ENCODE results near the gene SAMD9.
A peak's percentile ranks its signal among the peaks of the same experiment; 100 is the strongest.
"Not testable (repeated sequence)": the region's sequence is repeated elsewhere in the genome, so short reads cannot be mapped to it uniquely, and the experiment has no call there.

SAMD9 gene

DNA sequence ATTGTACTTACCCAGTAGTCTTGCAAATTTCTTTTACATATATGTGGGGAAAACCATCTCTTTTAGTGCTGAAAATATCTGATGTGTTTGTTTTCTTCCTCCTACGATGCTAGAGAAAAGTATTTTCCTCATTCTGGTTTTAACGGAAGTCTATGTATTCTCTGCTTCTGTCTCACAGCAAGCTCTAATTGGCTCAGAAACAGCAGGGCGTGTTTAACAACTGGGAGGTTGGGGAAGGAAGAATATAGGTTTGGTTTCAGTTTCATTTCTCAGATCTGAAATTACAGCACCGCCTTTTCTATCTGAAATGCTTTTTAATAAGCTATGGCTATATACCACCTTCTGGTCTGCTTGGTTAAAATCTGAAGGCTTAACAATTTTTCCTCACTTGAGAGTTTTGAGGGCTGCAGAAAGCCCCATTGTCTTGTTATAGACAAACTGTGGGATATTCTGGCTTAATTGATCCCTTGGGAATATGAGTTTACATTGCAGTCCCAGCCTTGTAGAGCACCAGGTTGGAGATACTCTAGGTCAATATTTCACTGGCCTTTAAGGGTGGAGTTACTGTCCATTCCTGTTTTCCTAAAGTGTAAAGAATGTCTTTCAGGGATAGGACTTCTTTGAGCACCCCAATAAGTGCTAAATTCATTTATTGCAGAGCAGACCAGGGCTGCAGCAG, at the start of gene SAMD9:
TSS of gene SAMD9 (minus strand) at position 128 of the 679 bp plus-strand sequence. CDS start 11,882 bp downstream, outside the sequence.
- peak; percentile 97 for DNase-seq

DNA sequence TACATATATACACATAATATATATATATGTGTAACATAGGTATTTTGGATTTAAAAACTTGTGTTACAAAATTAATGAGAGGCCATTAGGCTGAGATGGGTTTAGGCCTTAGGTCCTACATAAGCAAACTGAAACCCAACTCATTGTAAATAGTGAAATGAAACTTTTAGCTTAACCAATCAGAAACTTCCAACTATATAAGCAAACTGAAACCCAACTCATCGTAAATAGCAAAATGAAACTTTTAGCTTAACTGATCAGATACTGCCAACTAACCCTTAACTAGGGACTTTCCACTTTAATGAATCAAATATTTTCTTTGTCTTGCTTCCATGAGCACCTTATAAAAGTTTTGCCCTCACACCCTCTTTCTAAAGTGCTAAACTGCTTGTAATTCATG, 47.7 kb upstream of the SAMD9 start:
- DNase-seq: peak; percentile 92

DNA sequence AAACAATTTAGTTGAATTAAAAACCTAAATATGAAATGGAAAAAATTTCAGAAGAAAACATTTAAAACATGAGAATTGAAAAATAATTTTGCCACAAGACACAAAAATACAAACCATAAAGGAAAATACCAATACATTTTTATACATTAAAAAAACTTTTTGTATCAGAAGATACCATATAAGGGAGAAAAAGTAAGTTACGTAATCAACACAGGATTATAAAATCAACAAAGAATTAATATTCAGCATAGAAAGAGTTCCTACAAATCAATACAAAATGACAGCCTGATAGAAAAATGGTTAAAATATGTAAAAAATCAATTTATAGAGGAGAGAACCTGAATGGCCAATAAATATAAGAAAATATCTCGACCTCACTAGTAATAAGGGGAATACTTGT, 47.0 kb upstream of the SAMD9 start:
- no peak for DNase-seq

DNA sequence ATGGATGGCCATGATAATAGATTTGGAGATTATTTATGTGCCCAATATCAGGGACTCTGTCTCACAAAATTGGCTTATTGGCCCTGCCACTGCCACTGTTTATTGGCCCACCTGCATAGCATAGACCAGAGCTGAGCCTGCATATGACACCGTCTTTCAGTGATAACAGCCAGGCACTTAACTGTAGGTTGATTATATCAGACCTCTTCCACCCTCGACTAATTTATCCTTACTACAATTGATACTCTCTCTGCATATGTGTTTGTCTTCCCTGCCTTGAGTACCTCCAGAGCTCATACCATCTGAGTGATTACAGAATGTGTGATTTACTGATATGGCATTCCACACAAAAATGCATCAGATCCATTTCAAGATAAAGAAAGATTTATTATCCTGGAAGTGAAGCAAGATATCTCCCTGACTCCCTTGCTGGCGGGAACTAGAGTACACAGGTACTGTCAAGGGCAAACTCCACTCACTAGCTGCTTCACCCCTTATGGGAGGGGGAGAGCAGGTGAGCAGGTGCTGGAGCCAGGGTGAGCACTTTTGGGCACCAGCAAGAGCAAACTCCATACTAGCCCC, 43.5 kb upstream of the SAMD9 start:
- no peak for DNase-seq

DNA sequence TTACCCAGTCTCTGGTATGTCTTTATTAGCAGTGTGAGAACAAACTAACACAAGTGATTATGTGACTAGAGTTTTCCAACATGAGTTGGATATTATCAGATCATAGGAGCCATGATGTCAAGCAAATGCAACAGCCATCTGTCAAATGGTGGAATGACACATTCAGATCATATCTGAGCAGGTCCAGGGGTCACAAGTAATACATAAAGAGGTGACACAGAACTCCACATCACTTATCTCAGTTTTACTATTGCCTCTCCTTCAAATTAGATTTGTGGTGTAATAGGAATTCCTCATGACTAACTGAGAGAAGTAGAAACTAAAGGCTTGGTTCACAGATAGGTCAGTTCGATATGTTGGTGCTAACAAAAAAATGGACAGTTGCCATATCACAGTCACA, 42.6 kb upstream of the SAMD9 start:
- DNase-seq: no peak

DNA sequence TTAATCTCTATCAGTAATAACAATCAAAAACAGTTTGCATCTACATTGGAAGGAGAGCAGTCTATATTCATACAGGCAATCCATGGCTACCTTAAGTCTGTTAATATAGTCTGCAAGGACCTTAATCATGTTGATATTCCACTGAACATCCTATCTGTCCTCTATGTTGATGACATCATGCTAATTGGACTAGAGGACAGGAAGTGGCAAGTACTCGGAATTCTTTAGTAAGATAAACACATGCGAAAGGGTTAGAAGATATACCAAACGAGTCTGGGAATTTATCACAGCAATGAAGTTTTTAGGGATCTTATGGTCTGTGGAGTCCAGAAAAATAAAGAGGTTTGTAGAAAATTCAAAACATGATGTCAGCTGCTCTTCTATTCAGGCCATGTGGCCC, 41.7 kb upstream of the SAMD9 start:
- DNase-seq: no peak

DNA sequence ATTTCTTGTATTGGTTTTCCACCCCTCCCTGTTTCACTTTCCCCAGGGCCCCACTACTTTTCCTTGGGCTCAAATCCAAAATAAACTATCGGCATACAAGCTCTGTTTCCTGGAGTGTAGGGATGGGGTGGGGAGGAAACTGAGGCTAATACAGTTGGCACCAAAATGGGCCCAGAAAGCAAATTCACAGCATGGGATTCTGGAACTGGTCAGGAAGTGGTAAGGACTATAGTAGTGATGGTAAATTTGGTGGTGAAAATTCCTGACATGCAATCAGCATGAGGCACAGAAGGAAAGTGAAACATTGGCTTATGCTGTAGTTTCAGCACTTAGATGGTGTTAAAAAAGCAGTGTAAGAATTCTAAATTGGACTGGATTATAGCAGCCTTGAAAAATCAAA, 39.1 kb upstream of the SAMD9 start:
- DNase-seq: no peak

DNA sequence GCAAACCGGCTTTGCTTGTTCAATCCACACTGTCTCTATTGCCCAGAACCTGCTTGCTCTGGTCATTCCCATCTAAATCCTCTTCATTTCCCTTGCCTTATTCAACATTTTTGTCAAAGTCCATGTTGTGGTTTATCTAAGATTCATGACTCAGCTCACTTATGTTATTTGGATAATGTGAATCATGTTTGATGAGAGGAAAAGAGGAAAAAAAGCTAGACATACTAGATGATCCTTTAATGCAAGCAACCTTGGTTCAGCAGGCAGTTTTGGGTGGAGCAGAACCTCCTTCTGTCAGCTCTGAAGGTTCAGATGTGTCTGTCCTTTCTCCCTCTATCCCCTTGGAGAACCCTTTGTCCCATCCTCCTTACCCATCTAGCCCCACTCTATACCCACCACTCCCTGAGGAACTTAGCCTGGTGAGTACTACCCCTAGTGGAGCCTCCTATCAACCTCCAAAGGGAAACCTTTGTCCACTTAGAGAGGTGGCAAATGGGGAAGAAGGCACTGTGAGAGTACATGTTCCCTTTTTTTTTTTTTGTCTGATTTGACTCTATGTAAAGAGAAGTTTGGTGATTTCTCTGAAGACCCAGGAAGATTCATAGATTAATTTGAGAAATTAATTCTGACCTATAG, 32.5 kb upstream of the SAMD9 start:
- DNase-seq: peak; percentile 63

DNA sequence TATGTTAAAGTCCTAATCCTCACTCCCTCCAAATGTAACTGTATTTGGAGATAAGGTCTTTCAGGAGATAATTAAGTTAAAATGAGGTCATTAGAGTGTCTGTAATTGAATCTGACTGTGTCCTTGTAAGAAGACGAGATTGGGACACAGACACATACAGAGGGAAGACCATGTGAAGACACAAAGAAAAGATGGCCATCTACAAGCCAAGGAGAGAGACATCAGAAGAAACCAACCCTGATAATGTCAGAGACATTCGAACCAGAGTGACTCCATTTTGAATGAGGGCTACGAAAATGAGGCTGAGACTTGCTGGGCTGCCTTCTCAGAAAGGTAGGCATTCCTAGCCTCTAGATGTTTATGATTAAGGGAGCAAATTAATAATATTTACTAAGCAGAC, 30.9 kb upstream of the SAMD9 start:
- no peak for DNase-seq

DNA sequence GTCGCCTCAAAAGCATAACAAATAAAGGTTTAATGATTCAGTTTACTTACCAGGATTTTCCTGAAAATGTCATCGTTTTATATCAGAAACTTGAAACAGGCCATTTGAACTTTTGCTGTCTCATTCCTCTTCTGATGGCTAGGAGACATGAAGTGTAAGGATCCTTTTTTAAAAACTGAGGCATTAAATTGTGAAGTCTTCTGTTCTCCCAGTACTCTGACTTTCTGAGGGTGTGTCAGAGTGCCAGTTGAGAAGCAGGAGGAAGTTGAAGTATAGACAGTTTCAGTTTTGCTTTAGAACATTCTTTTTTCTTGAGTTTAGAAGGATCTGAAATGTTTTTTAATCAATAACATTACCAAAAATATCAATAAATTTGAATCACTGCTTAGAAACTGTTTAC, 30.4 kb upstream of the SAMD9 start, which contains the start of gene SAMD9L:
TSS of gene SAMD9L (minus strand) at position 242 of the 400 bp plus-strand sequence. CDS start 12,414 bp downstream, outside the sequence.
- peak; percentile 83 for DNase-seq

DNA sequence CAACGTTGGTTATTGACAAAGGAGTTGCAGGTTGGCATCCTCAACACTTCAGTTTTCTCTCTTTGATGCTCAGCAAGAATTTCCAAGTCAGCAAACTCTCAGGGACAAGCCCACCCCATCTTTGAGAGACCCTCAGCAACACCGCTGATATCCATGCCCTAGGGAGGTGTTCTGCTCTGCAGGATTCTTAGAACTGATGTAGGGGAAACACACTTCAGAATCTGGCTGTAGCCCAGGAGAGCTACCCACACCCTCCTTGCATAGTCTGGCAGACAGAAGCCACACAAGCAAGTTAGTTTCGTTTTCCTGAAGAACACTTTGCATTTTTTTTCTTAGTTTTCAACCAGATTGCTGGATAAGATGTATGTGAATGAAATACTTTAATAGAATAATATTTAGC, 29.6 kb upstream of the SAMD9 start:
- peak; percentile 75 for DNase-seq

DNA sequence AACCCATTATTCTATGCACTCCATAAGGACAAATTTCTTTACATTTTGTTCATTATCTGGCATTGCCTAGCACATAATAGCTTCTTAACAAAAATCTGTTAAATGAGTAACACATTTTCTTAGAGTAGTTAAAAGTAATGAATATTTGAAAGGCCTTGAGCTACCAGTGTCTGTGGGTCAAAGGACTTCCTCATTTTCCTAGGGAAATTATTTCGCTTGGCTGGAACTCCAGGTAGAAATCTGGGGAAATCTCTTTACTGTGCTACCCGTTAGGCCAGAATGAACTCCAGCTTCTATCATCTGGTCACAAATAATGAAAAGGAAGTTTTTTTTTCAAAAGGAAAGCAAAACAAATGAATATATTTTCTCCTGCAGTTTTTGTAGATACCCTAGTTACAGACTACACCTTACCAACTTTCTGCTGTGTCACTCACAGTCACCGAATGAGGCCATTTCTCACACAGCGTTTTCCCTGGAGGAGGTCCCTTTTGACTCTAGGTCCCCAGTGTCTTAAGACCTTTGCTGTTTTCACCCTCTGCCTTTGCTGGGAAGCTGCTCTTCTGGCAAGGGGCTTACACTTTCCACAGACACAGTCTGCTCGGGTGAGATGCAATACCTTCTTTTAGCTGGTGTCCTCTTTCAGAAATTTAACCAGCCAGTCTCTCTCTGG, 28.8 kb upstream of the SAMD9 start:
- peak; percentile 67 for DNase-seq

DNA sequence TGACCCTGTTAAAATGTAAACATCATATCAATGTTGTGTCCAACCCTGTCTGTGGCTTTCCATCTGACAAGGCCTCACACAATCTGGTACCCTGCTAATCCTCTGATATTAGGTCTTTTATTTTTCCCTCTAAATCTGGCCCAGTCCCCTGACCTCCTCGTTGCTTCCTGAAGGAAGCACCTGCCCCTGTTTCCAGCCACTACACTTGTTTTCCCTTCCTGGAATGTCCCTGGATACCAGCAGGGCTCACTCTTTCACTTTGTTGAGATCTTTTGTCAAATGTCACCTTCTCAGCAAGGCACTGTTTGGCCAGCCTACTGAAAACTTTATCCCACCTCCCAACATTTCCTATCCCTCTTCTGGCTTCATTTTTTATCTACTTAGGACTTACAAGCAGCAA, 28.3 kb upstream of the SAMD9 start:
- DNase-seq: no peak

DNA sequence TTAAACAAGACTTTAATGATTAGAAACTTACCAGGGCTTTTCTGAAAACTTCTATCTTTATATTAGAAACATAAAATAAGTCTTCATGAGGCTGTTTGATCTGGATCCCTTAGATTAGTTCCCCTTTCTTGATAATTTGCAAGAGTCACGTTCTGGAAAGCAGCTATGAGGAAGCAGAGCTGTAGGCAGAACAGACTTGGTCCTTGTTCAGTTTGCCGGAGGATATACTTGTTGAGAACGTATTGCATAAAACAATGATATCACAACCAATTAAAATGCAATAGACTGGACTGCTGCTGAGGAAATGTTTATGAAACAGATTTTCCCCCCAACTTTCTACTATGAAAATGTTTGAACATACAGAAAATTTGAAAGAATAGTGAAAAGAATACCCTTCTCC, 27.6 kb upstream of the SAMD9 start:
- DNase-seq: peak; percentile 87

DNA sequence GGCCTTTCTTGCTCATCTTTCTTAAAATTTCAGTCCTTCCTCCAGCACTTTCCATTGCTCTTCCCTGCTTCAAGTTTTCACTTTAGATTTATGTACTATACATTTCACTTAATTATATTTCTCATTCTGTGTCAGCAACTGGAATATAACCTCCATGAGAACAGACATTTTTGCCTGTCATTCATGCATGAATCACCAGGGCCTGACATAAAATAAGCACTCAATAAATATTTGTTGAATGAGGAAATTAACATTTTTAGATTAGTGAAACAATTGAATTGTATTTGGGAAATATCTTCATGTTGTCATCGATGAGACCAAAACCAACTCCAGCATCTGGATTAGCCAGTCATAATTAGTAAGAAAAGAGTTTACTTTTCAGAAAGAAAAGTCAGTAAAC, 24.3 kb upstream of the SAMD9 start:
- no peak for DNase-seq

DNA sequence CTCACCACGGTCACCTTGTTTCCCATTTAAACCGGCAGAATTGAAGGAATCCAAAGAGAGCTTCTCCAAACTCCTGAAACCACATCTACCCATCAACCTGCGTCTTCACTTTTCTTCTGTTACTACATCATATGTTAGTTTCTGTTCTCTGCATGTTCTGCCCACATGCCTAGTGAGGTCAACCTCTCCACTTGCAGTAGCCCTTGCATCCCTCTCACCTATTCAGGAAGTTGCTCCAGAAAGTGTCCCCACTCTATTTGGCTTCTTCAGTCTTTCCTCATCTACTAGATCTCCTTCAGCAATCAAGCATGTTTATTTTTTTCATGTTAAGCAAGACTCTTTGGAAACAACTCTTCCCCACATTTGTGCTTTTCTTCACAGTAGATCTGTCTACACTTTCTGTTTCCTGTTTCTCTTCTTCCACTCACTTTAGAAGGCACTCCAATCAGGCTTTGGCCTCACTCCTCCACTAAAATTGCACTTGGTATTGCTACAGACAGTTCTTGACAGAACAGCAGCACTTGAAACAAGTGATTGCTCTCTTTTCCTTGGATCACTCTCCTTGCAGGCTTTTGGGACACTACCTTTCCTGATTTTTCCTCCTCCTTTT, 22.9 kb upstream of the SAMD9 start:
- DNase-seq: peak; percentile 44

DNA sequence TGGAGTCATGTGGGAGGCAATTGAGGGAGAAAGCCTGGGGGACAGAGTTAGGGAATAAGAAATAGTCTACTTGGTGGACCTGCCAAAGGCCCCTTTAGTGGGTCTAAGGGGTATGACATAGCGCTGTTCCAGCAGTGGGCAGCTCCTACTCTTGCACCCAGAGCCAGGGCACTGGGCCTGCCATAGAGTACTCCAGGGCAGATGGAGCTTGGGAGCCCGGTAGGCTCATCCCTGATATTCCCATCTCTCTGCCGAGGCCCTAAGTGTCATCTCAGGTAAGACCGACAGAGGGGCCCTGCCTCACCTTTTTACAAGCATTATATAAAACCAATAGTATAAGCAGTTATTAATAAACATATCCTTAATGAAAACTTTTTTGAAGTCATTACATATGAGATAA, 20.8 kb upstream of the SAMD9 start:
- DNase-seq: no peak

DNA sequence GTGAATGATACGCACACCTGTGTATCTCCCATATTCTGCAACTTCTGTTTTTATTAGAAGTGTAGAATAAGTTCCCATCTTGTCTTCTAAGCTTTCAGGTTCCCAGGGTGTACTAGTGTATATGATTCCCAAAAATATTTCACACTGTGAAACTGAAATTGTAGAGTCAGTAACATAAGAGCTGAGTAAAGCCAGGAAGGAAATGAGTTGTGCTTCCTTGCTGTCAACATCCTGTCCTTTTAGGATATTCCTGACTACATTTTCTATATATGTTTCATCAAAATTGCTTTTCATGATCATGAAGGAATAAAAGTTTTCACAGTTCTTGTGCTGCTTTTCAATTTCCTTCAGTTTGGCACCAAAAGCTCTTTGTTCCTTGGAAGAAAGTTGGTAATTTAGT, 15.2 kb upstream of the SAMD9 start:
- DNase-seq: no peak

DNA sequence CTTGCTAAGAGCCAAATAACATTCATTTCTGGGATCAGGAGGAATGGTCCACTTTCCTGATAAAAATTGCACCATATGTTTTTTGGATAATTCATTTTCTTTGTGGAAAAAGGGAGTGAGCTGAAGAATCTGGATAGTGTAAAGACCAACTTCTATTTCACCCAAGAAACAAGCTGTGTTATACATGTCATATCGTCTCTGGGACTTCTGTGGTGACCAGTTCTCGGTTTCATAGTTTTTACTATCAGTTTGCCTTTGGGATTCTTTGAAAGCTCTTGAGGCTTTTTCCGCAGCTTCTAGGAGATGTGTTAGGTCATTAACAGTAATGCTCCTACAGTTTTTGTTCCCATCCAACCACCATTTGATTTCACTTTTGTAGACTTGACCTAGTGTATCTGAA, 14.4 kb upstream of the SAMD9 start:
- DNase-seq: no peak

DNA sequence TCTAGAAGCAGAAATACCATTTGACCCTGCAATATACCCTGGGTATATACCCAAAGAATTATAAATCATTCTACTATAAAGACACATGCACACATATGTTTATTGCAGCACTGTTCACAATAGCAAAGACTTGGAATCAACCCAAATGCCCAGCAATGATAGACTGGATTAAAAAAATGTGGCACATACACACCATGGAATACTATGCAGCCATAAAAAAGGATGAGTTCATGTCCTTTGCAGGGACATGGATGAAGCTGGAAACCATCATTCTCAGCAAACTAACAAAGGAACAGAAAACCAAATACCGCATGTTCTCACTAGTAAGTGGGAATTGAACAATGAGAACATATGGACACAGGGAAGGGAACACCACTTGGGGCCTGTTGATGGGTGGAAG, 9.2 kb upstream of the SAMD9 start:
- DNase-seq: not testable (repeated sequence)

DNA sequence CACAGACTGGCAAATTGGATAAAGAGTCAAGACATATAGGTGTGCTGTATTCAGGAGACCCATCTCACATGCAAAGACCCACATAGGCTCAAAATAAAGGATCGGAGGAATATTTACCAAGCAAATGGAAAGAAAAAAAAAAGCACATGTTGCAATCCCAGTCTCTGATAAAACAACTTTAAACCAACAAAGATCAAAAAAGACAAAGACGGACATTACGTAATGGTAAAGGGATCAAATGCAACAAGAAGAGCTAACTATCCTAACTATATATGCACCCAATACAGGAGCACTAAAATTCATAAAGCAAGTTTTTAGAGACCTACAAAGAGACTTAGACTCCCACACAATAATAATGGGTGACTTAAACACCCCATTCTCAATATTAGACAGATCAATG, 5.8 kb upstream of the SAMD9 start:
- not testable (repeated sequence) for DNase-seq

DNA sequence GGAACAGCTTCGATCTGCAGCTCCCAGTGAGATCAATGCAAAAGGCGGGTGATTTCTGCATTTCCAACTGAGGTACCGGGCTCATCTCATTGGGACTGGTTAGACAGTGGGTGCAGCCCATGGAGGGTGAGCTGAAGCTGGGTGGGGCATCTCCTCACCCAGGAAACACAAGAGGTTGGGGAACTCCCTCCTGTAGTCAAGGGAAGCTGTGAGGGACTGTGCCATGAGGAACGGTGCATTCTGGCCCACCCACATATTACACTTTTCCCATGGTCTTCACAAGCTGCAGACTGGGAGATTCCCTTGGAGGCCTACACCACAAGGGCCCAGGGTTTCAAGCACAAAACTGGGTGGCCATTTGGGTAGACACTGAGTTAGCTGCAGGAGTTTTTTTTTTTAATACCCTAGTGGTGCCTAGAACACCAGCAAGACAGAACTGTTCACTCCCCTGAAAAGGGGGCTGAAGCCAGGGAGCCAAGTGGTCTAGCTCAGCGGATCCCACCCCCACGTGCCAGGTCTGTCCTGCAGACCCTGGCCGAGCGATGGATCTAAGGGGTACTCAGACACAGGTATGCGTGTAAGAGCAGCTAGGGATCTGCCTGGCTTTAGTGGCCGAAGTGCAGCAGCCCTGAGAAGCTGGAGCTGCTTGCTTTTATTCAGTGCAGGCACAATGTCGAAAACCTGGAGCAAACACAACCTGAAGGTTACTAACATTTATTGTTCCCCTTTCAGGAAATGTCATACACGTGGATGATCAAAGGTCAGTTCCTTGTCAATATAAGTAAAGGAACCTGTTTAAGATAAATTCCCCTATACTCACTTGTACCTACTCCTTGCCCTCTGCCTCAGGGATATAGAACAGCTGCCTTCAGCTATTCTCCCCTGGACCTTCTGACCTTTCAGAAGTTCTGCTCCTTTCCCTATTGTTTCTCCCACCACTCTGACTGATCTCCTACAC, 3.1 kb upstream of the SAMD9 start:
- DNase-seq: peak; percentile 50

Measured in inflammatory macrophage treated with lipopolysaccharide for 4 hours (primary cell).